Heart left ventricle (tissue), 16 donors: Measurements from ENCODE around the gene SIL1. TPM values are rescaled to one million over a fixed set of nuclear protein-coding genes. Genes with fewer than 3 reads are reported as not detected.

Source experiments
- ATAC-seq, 4 donors: fragments of 200-7000 bp; cut with Tn5 transposase; one replicate each; pipeline ENCODE4 v1.9.1; 2020 to 2022; ENCODE audit warnings: moderate library complexity in 4 of 4, mild to moderate bottlenecking in 3 of 4, moderate number of reproducible peaks in 1 of 4
- DNase-seq, 5 donors: peaks; one replicate each; pipeline ENCODE4 v3.0.0-alpha.2; 2020
- H3K27ac ChIP-seq, 12 donors: fragments of 200-600 bp; sonication (generic) in 4 of 12; one replicate each; pipeline versions ENCODE4 v1.5.0 to v1.8.0; 2016 to 2022; ENCODE audit warnings: mild to moderate bottlenecking in 2 of 12
- H3K27me3 ChIP-seq, 9 donors: fragments of 200-600 bp; sonication (generic) in 2 of 9; one replicate each; pipeline versions ENCODE4 v1.5.1 to v1.8.0; 2016 to 2022; ENCODE audit warnings: mild to moderate bottlenecking in 3 of 9
- H3K36me3 ChIP-seq, 9 donors: fragments of 200-600 bp; sonication (generic) in 2 of 9; one replicate each; pipeline versions ENCODE4 v1.5.0 to v1.8.0; 2018 to 2022; ENCODE audit warnings: mild to moderate bottlenecking in 2 of 9
- H3K4me1 ChIP-seq, 12 donors: fragments of 200-600 bp; sonication (generic) in 4 of 12; one replicate each; pipeline versions ENCODE4 v1.5.0 to v1.8.0; 2016 to 2022; ENCODE audit warnings: mild to moderate bottlenecking in 3 of 12
- H3K4me3 ChIP-seq, 12 donors: fragments of 200-600 bp; sonication (generic) in 4 of 12; one replicate each; pipeline versions ENCODE4 v1.5.0 to v1.8.0; 2017 to 2022; ENCODE audit warnings: mild to moderate bottlenecking in 9 of 12, moderate library complexity in 4 of 12
- H3K9me3 ChIP-seq, 12 donors: fragments of 200-600 bp; sonication (generic) in 4 of 12; one replicate each; pipeline versions ENCODE4 v1.5.0 to v1.8.0; 2016 to 2022; ENCODE audit warnings: mild to moderate bottlenecking in 1 of 12
- POLR2A ChIP-seq, 2 donors: fragments of 450-650 bp; IDR thresholded peaks; one replicate each; pipeline ENCODE4 v1.6.1; 2017; ENCODE audit warnings: antibody characterized with exemption in 2 of 2, mild to moderate bottlenecking in 2 of 2, moderate library complexity in 2 of 2
- WGBS, 4 donors: extraction: QIAGEN DNeasy Blood & Tissue Kit in 2 of 4; methylation state at CpG; one replicate each; pipeline versions ENCODE4 v1.1.5 to v1.1.7; 2013 to 2018; 5-methylcytosine and 5-hydroxymethylcytosine counted together
- intact Hi-C, 10 donors: fragments of 100-400 bp; cut with DNase I; formaldehyde crosslinking; loops; one replicate each; pipeline versions ENCODE4 v1.11.1 to v1.14.2; 2022
- polyA plus RNA-seq, 2 donors: library from polyadenylated mRNA; stranded (reverse); fragments of 200-250 nt; gene quantifications; one replicate each; pipeline ENCODE4 v1.2.3, GENCODE V29; 2013
- total RNA-seq, 9 donors: library from RNA; depleted of rRNA in 2 of 9; stranded (reverse); fragments of >200 nt in 2 of 9; fragmentation: NEBNext Ultra II Directional in 3 of 9; extraction: Animal tissue kit (Norgen Biotek cat#: 25700) in 3 of 9; gene quantifications; one replicate each; pipeline versions ENCODE4 v1.1.0 to v1.2.4, GENCODE V29; 2016 to 2023
- TF ChIP-seq, protein P1 (sequence below), 12 donors: fragments of 200-600 bp; sonication (generic) in 4 of 12; IDR thresholded peaks; one replicate each; pipeline versions ENCODE4 v1.5.0 to v1.8.0; 2018 to 2022; ENCODE audit warnings: antibody characterized with exemption in 12 of 12, mild to moderate bottlenecking in 5 of 12
- donor health status: ischemic (EF 13 %, LVEDD 7.1; RV severe dilation, severe dysfunction).
- donor health status: healthy with polysubstance abuse.
- donor health status: DM: no; HTN: yes; CAD: no.
- donor health status: DM: no; HTN: no; CAD: no.
- donor health status: ischemic (EF 25% LVEDD 6.9; RV normal size, moderate dysfunction).
- donor health status: ischemic (EF 25% LVEDD 5.7; RV mildly dilated, moderate dysfunction).
- donor health status: healthy.
- donor health status: DM: yes; HTN: yes; CAD: no.
- donor health status: ischemic (EF 35%, LVEDD 5.7; RV mildly dilated, moderate dysfunction).
- donor health status: nonischemic (EF 11% LVEDD 7.7; RV severe dilation, severe dysfunction).
- donor health status: DM: yes; HTN: yes; CAD: no.
- donor health status: PGD.
- donor health status: ischemic (EF 29% LVEDD 5.4; RV normal size, mild dysfunction).
- donor health status: nonischemic (EF 23%, LVEDD 6.1; RV moderate dilation, normal function).

The SIL1 gene
- total and polyA plus RNA-seq, 11 donors: 33.8 to 341 (median 40.2) TPM

DNA sequence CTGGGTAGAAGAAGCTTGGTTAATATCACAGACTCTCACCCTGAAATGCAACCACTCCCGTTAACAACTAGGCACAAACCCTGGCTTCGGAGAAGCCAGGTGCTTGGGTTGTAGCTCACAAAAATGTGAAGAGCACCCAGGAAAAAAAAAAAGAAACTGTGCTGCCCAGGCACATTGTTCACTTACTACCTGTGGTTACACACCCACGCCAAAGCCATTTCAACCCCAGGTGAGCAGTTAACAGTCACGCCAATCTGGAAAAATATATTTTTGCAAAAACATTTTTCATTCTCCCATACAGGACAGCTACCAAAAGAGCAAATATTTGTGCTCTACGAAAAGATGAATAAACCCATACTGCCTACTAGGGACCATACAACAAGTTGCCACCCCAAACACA is 49.2 kb downstream of the SIL1 start:
- intact Hi-C loops: loop anchor here in 1 of 10 donors (10.0 kb wide), 1 partner anchor 194 kb away; no protein-coding TSS in a partner anchor
- ATAC-seq (no peak), DNase-seq (no peak)
- 84 to 94% (median 86%) methylated on average over 5 of the region's 5 CpGs for WGBS, 4 donors
- no peaks in the 10 kb centered on the region for H3K27me3 ChIP-seq
- TF ChIP-seq, protein P1, sequence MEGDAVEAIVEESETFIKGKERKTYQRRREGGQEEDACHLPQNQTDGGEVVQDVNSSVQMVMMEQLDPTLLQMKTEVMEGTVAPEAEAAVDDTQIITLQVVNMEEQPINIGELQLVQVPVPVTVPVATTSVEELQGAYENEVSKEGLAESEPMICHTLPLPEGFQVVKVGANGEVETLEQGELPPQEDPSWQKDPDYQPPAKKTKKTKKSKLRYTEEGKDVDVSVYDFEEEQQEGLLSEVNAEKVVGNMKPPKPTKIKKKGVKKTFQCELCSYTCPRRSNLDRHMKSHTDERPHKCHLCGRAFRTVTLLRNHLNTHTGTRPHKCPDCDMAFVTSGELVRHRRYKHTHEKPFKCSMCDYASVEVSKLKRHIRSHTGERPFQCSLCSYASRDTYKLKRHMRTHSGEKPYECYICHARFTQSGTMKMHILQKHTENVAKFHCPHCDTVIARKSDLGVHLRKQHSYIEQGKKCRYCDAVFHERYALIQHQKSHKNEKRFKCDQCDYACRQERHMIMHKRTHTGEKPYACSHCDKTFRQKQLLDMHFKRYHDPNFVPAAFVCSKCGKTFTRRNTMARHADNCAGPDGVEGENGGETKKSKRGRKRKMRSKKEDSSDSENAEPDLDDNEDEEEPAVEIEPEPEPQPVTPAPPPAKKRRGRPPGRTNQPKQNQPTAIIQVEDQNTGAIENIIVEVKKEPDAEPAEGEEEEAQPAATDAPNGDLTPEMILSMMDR (IDR thresholded peaks at IDR 0.05): no peak
- no peak for TF ChIP-seq POLR2A (IDR thresholded peaks at IDR 0.05)
- H3K4me3 ChIP-seq: no peak overlapping the region
- peak overlapping the region in 2 of 12 donors; percentile 36 to 60 for H3K27ac ChIP-seq
- H3K9me3 ChIP-seq: no peaks in the 10 kb centered on the region
- H3K4me1 ChIP-seq: peaks cover 2 to 54% (median 41%) of the 10 kb centered on the region in 12 donors
- H3K36me3 ChIP-seq: no peaks in the 10 kb centered on the region

DNA sequence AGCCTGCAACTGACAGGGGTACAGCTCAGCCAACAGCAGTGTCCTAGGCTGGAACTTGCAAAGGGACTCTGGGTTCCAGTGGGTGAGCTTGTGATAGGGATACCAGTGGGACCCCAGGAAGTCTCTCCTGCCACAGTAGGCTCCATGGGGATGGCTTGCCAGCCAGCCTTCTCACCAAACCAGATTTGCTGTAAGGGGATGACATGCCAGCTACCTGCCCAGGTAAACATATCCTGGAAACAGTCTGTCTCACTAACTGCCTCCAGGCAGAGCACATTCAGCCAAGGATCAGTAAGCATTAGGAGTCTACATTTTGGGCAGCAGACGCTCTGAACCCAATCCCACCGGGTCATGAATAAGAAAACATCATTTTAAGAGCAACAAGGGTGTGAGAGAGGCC is 49.9 kb downstream of the SIL1 start:
- Histone ChIP-seq H3K4me1 (peaks cover 2 to 54% (median 41%) of the 10 kb centered on the region in 12 donors), H3K36me3 (no peaks in the 10 kb centered on the region), H3K27ac (peak overlapping the region in 1 of 12 donors; percentile 60), H3K9me3 (no peaks in the 10 kb centered on the region), H3K4me3 (no peak overlapping the region), H3K27me3 (no peaks in the 10 kb centered on the region)
- intact Hi-C loops: loop anchor here in 1 of 10 donors (10.0 kb wide), 1 partner anchor 194 kb away; no protein-coding TSS in a partner anchor
- ATAC-seq (peak in 2 of 4 donors; percentile 23 to 36), DNase-seq (no peak)
- TF ChIP-seq POLR2A (IDR thresholded peaks at IDR 0.05): no peak
- TF ChIP-seq, protein P1 (IDR thresholded peaks at IDR 0.05): no peak
- 71 to 90% (median 85%) methylated on average over 2 of the region's 2 CpGs for WGBS, 4 donors

DNA sequence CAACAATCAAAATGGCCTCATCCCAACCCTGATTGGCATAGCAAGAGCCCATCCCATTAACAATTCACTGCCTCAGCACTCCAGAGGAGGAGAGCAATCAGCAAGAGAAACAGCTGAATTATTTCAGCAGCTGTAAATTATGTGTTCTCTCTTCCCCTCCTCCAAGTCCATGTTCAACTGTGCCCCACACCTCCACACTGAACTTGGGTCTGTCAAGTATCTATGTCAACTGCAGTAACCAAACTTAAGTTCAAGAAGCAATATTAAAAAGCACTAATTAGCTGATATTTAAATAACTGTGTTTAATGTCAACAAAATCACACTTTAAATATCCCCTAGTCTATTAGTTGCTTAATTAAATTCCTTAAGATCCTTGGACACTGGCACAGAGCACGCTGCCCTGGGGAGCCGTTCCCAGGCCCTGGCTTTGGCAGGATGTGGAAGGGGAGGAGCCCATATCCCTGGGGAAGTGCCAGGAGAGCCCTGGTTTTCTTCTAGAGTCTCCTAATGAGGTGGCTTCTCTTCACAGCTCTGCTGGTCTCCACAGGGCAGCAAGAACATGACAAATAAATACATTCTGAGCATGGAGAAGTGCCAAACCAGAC is 50.6 kb downstream of the SIL1 start:
- no peaks in the 10 kb centered on the region for H3K9me3 ChIP-seq
- TF ChIP-seq, protein P1 (IDR thresholded peaks at IDR 0.05): no peak
- TF ChIP-seq POLR2A (IDR thresholded peaks at IDR 0.05): no peak
- DNase-seq (peak in 4 of 5 donors; percentile 60 to 79 (median 65)), ATAC-seq (peak; percentile 77 to 92 (median 88))
- H3K36me3 ChIP-seq: no peaks in the 10 kb centered on the region
- no peaks in the 10 kb centered on the region for H3K27me3 ChIP-seq
- peak overlapping the region in 5 of 12 donors; percentile 7 to 60 (median 11) for H3K27ac ChIP-seq
- peaks cover 2 to 54% (median 43%) of the 10 kb centered on the region in 12 donors for H3K4me1 ChIP-seq
- H3K4me3 ChIP-seq: no peak overlapping the region
- WGBS, 4 donors: 6 to 15% (median 9%) methylated on average over 2 of the region's 2 CpGs
- intact Hi-C loops: loop anchor here in 1 of 10 donors (10.0 kb wide), 1 partner anchor 193 kb away; no protein-coding TSS in a partner anchor

DNA sequence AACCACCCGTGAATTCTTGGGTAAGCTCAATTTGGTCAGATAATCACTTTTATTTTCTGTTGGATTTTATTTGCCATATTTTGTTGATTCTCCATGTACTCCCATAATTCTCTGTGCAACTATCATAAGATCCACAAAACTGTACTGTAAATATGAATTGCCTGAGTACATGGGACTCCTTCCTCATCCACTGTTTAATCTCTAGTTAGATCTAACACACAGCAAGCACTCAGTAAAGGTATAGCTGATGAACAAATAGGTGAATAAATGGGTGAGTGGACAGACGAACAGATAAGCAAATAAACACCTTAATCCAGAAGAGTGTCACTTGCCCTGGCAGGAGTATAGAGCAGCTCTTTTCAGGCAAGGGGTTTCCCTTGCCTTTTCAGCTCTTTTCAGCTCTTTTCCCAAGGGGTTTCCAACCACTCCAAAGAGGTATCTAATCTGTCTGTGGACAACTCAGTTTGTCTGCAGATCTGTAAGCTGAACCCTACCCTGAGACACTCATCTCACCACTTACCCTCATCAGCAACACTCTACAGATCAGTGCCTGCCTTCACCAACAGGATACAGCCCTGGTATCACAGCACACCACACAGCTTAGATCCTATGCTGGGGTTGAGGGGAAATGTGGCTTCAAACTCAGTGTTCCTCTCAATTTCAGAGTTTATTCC is 51.2 kb downstream of the SIL1 start:
- H3K9me3 ChIP-seq: no peaks in the 10 kb centered on the region
- peaks cover 4 to 59% (median 48%) of the 10 kb centered on the region in 12 donors for H3K4me1 ChIP-seq
- DNase-seq (no peak), ATAC-seq (peak in 3 of 4 donors; percentile 31 to 44 (median 32))
- no peaks in the 10 kb centered on the region for H3K36me3 ChIP-seq
- 69 to 81% (median 71%) methylated on average over 2 of the region's 2 CpGs for WGBS, 4 donors
- no peaks in the 10 kb centered on the region for H3K27me3 ChIP-seq
- H3K27ac ChIP-seq: peak overlapping the region in 4 of 12 donors; percentile 7 to 60 (median 16)
- no peak for TF ChIP-seq POLR2A (IDR thresholded peaks at IDR 0.05)
- TF ChIP-seq, protein P1 (IDR thresholded peaks at IDR 0.05): no peak
- no peak overlapping the region for H3K4me3 ChIP-seq
- intact Hi-C loops: loop anchor here in 1 of 10 donors (10.0 kb wide), 1 partner anchor 192 kb away; no protein-coding TSS in a partner anchor
